Adipocyte (in vitro differentiated cells): ENCODE measurements around the gene ALOX15B.

Experiments used
- DNase-seq: peaks from one replicate; pipeline ENCODE4 v3.0.0-alpha.2; 2015; ENCODE audit warnings: low read depth
- H3K27me3 ChIP-seq: replicated peaks from 2 replicates; pipeline ENCODE4 v1.7.0; 2013; ENCODE audit warnings: mild to moderate bottlenecking, low read length, moderate library complexity; ENCODE audit not compliant: control insufficient read depth, insufficient read depth
- H3K36me3 ChIP-seq: 2 replicates; pipeline ENCODE4 v1.7.0; 2013; ENCODE audit warnings: low read length, mild to moderate bottlenecking, moderate library complexity; ENCODE audit not compliant: control insufficient read depth, insufficient read depth, severe bottlenecking
- H3K4me1 ChIP-seq: 2 replicates; pipeline ENCODE4 v1.7.0; 2013; ENCODE audit warnings: mild to moderate bottlenecking, low read length, moderate library complexity; ENCODE audit not compliant: control insufficient read depth, insufficient read depth
- H3K4me3 ChIP-seq: 2 replicates; pipeline ENCODE4 v1.7.0; 2013; ENCODE audit warnings: mild to moderate bottlenecking, low read length, moderate library complexity
- H3K9ac ChIP-seq: 2 replicates; pipeline ENCODE4 v1.7.0; 2013; ENCODE audit warnings: mild to moderate bottlenecking, low read length, moderate library complexity
- H3K9me3 ChIP-seq: 2 replicates; pipeline ENCODE4 v1.7.0; 2013; ENCODE audit warnings: mild to moderate bottlenecking, low read length, moderate library complexity; ENCODE audit not compliant: control insufficient read depth

The ALOX15B gene

GRCh38 chr17:8067806-8068205 is 28.9 kb downstream of the ALOX15B start:
- Histone ChIP-seq H3K4me1 (peaks cover under 1% of the 10 kb centered on the region), H3K27me3 (peaks cover 76% of the 10 kb centered on the region), H3K4me3 (no peak overlapping the region), H3K9me3 (no peaks in the 10 kb centered on the region), H3K36me3 (no peaks in the 10 kb centered on the region), H3K9ac (no peak overlapping the region)
- no peak for DNase-seq

GRCh38 chr17:8068736-8069586 is 30.1 kb downstream of the ALOX15B start:
- Histone ChIP-seq H3K4me3 (no peak overlapping the region), H3K27me3 (peaks cover 74% of the 10 kb centered on the region), H3K36me3 (no peaks in the 10 kb centered on the region), H3K9ac (no peak overlapping the region), H3K4me1 (no peaks in the 10 kb centered on the region), H3K9me3 (no peaks in the 10 kb centered on the region)
- no peak for DNase-seq

- H3K27me3 ChIP-seq: peaks cover 76% of the 10 kb centered on the region
- no peaks in the 10 kb centered on the region for H3K36me3 ChIP-seq
- DNase-seq: no peak
- no peaks in the 10 kb centered on the region for H3K9me3 ChIP-seq
- no peak overlapping the region for H3K9ac ChIP-seq
- no peak overlapping the region for H3K4me3 ChIP-seq
- no peaks in the 10 kb centered on the region for H3K4me1 ChIP-seq
These were observed 30.7 kb downstream of the ALOX15B start for GRCh38 chr17:8069587-8069860.

GRCh38 chr17:8071496-8071895 is 32.6 kb downstream of the ALOX15B start:
- H3K27me3 ChIP-seq: peaks cover 81% of the 10 kb centered on the region
- H3K4me3 ChIP-seq: no peak overlapping the region
- H3K9ac ChIP-seq: no peak overlapping the region
- no peaks in the 10 kb centered on the region for H3K4me1 ChIP-seq
- H3K9me3 ChIP-seq: no peaks in the 10 kb centered on the region
- no peaks in the 10 kb centered on the region for H3K36me3 ChIP-seq
- DNase-seq: no peak

- Histone ChIP-seq H3K4me1 (no peaks in the 10 kb centered on the region), H3K27me3 (peaks cover 81% of the 10 kb centered on the region), H3K9ac (no peak overlapping the region), H3K9me3 (no peaks in the 10 kb centered on the region), H3K4me3 (no peak overlapping the region), H3K36me3 (no peaks in the 10 kb centered on the region)
- DNase-seq: no peak
These were observed 33.5 kb downstream of the ALOX15B start for GRCh38 chr17:8072341-8072728.

- peak; percentile 47 for DNase-seq
- H3K4me3 ChIP-seq: no peak overlapping the region
- no peaks in the 10 kb centered on the region for H3K9me3 ChIP-seq
- H3K27me3 ChIP-seq: peaks cover 81% of the 10 kb centered on the region
- no peak overlapping the region for H3K9ac ChIP-seq
- H3K4me1 ChIP-seq: no peaks in the 10 kb centered on the region
- no peaks in the 10 kb centered on the region for H3K36me3 ChIP-seq
These were observed 34.0 kb downstream of the ALOX15B start for GRCh38 chr17:8072729-8073461.

GRCh38 chr17:8073627-8074484 is 35.0 kb downstream of the ALOX15B start:
- peaks cover 80% of the 10 kb centered on the region for H3K27me3 ChIP-seq
- H3K4me1 ChIP-seq: no peaks in the 10 kb centered on the region
- no peaks in the 10 kb centered on the region for H3K9me3 ChIP-seq
- no peak overlapping the region for H3K9ac ChIP-seq
- no peaks in the 10 kb centered on the region for H3K36me3 ChIP-seq
- DNase-seq: peak; percentile 83
- H3K4me3 ChIP-seq: no peak overlapping the region

- Histone ChIP-seq H3K36me3 (no peaks in the 10 kb centered on the region), H3K9me3 (no peaks in the 10 kb centered on the region), H3K27me3 (peaks cover 81% of the 10 kb centered on the region), H3K9ac (no peak overlapping the region), H3K4me1 (no peaks in the 10 kb centered on the region), H3K4me3 (no peak overlapping the region)
- no peak for DNase-seq
These were observed 35.7 kb downstream of the ALOX15B start for GRCh38 chr17:8074554-8074953.

- H3K9me3 ChIP-seq: no peaks in the 10 kb centered on the region
- no peaks in the 10 kb centered on the region for H3K36me3 ChIP-seq
- H3K27me3 ChIP-seq: peaks cover 81% of the 10 kb centered on the region
These were observed 36.2 kb downstream of the ALOX15B start for GRCh38 chr17:8075081-8075480.

GRCh38 chr17:8075574-8076342 is 36.9 kb downstream of the ALOX15B start:
- Histone ChIP-seq H3K4me1 (no peaks in the 10 kb centered on the region), H3K9me3 (no peaks in the 10 kb centered on the region), H3K9ac (no peak overlapping the region), H3K27me3 (peaks cover 82% of the 10 kb centered on the region), H3K36me3 (no peaks in the 10 kb centered on the region), H3K4me3 (no peak overlapping the region)
- DNase-seq: no peak

More at GRCh38 chr17:8075081-8075480, 36.2 kb downstream of the ALOX15B start:
- Histone ChIP-seq H3K4me3 (no peak overlapping the region), H3K9ac (no peak overlapping the region), H3K4me1 (no peaks in the 10 kb centered on the region)
- DNase-seq: no peak
